Astrocyte (in vitro differentiated cells and primary cell): Measurements from ENCODE around the gene PMP22. TPM values are rescaled to one million over a fixed set of nuclear protein-coding genes. Genes with fewer than 3 reads are reported as not detected.
A peak's percentile ranks its signal among the peaks of the same experiment; 100 is the strongest.

Experiments used
- DNase-seq: peaks from one replicate; pipeline ENCODE4 v3.0.0-alpha.2; 2010; ENCODE audit warnings: low read depth
- FAIRE-seq: peaks from 2 replicates; lab custom pipeline; 2011; peaks lifted over from hg19 to GRCh38; lab: Jason Lieb, UNC
- H2AFZ ChIP-seq: 2 replicates; pipeline ENCODE4 v1.6.0; 2012; ENCODE audit warnings: low read depth, low read length, inconsistent platforms
- H3K27ac ChIP-seq: 2 replicates; pipeline ENCODE4 v1.5.1; 2011; ENCODE audit warnings: low read depth, low read length, inconsistent platforms
- H3K27me3 ChIP-seq: 2 replicates; pipeline ENCODE4 v1.6.0; 2011; ENCODE audit warnings: low read length, inconsistent platforms; ENCODE audit not compliant: insufficient read depth
- H3K36me3 ChIP-seq: 2 replicates; pipeline ENCODE4 v1.5.1; 2011; ENCODE audit warnings: low read length, inconsistent platforms; ENCODE audit not compliant: insufficient read depth
- H3K4me1 ChIP-seq: 2 replicates; pipeline ENCODE4 v1.5.1; 2011; ENCODE audit warnings: low read length, inconsistent platforms; ENCODE audit not compliant: insufficient read depth
- H3K4me2 ChIP-seq: 2 replicates; pipeline ENCODE4 v1.6.0; 2012; ENCODE audit warnings: low read length, inconsistent platforms
- H3K4me3 ChIP-seq: 2 replicates; pipeline ENCODE4 v1.5.1; 2011; ENCODE audit warnings: low read depth, mild to moderate bottlenecking, low read length, inconsistent platforms; ENCODE audit not compliant: insufficient read depth
- H3K79me2 ChIP-seq: 2 replicates; pipeline ENCODE4 v1.6.0; 2012; ENCODE audit warnings: mild to moderate bottlenecking, low read length, inconsistent platforms; ENCODE audit not compliant: insufficient read depth
- H3K9ac ChIP-seq: 2 replicates; pipeline ENCODE4 v1.6.0; 2012; ENCODE audit warnings: mild to moderate bottlenecking, low read length, inconsistent platforms
- H3K9me3 ChIP-seq: 2 replicates; pipeline ENCODE4 v1.5.1; 2012; ENCODE audit warnings: low read depth, mild to moderate bottlenecking, low read length, inconsistent platforms; ENCODE audit not compliant: insufficient read depth
- H4K20me1 ChIP-seq: 2 replicates; pipeline ENCODE4 v1.6.0; 2012; ENCODE audit warnings: low read length, inconsistent platforms; ENCODE audit not compliant: insufficient read depth
- H3K27ac Mint-ChIP-seq: one replicate; pipeline ENCODE4 v1.8.0; 2021; ENCODE audit warnings: mild to moderate bottlenecking, mixed read lengths; ENCODE audit not compliant: unreplicated experiment
- H3K27me3 Mint-ChIP-seq: one replicate; pipeline ENCODE4 v1.8.0; 2021; ENCODE audit warnings: low read depth, mixed read lengths; ENCODE audit not compliant: unreplicated experiment
- H3K36me3 Mint-ChIP-seq: one replicate; pipeline ENCODE4 v1.8.0; 2021; ENCODE audit warnings: low read depth, mixed read lengths; ENCODE audit not compliant: unreplicated experiment
- H3K4me1 Mint-ChIP-seq: one replicate; pipeline ENCODE4 v1.8.0; 2021; ENCODE audit warnings: low read depth, mixed read lengths; ENCODE audit not compliant: unreplicated experiment
- H3K4me3 Mint-ChIP-seq: one replicate; pipeline ENCODE4 v1.8.0; 2021; ENCODE audit warnings: mild to moderate bottlenecking, moderate library complexity, mixed read lengths; ENCODE audit not compliant: unreplicated experiment
- H3K9me3 Mint-ChIP-seq: one replicate; pipeline ENCODE4 v1.8.0; 2021; ENCODE audit warnings: mild to moderate bottlenecking, mixed read lengths; ENCODE audit not compliant: unreplicated experiment
- EZH2 ChIP-seq: IDR thresholded peaks from 2 replicates; pipeline ENCODE4 v1.6.1; 2012; ENCODE audit warnings: mild to moderate bottlenecking, low read length, inconsistent platforms; ENCODE audit not compliant: insufficient read depth
- total RNA-seq: library from RNA; stranded (reverse); gene quantifications from 2 replicates; pipeline ENCODE4 v1.2.1, GENCODE V29; 2021
- TF ChIP-seq, protein P1 (sequence below): IDR thresholded peaks from 2 replicates; pipeline ENCODE4 v1.5.1; 2011; ENCODE audit warnings: low read depth, mild to moderate bottlenecking, inconsistent platforms, low read length, moderate library complexity; ENCODE audit not compliant: insufficient read depth

PMP22 gene
- total RNA-seq, 1 donor from 2014 or later = 41.7 TPM

DNA sequence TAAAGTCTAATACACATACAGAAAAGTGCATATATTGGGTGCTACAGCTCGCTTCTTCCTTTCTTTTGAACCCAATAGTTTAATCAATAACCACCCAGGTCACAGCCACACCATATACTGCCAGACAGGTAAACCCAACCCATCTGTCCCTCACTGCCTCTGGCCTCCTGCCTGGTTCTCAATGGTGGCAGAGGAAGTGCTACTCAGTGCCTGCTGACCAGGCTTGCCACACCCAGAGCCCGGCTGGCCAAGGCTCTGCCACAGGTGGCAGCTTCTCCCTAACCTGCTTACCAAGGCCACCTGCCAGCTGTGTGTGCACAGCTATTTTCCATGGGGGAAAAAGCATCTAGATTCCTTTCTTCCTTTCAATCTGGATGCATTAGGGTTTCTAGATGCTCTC, 584 bp downstream of the PMP22 start:
- Histone ChIP-seq H3K9ac (no peak overlapping the region), H3K27me3 (peaks cover 30% of the 10 kb centered on the region), H3K36me3 (no peaks in the 10 kb centered on the region), H3K4me3 (no peak overlapping the region), H3K79me2 (no peaks in the 10 kb centered on the region), H2AFZ (no peak overlapping the region), H3K4me1 (peaks cover 22% of the 10 kb centered on the region), H4K20me1 (no peaks in the 10 kb centered on the region), H3K27ac (no peak overlapping the region), H3K9me3 (no peaks in the 10 kb centered on the region), H3K4me2 (no peak overlapping the region)
- DNase-seq = no peak
- no peaks in the 10 kb centered on the region for H3K36me3 Mint-ChIP-seq
- TF ChIP-seq, protein P1, sequence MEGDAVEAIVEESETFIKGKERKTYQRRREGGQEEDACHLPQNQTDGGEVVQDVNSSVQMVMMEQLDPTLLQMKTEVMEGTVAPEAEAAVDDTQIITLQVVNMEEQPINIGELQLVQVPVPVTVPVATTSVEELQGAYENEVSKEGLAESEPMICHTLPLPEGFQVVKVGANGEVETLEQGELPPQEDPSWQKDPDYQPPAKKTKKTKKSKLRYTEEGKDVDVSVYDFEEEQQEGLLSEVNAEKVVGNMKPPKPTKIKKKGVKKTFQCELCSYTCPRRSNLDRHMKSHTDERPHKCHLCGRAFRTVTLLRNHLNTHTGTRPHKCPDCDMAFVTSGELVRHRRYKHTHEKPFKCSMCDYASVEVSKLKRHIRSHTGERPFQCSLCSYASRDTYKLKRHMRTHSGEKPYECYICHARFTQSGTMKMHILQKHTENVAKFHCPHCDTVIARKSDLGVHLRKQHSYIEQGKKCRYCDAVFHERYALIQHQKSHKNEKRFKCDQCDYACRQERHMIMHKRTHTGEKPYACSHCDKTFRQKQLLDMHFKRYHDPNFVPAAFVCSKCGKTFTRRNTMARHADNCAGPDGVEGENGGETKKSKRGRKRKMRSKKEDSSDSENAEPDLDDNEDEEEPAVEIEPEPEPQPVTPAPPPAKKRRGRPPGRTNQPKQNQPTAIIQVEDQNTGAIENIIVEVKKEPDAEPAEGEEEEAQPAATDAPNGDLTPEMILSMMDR = no peak
- no peak for TF ChIP-seq EZH2
- no peak overlapping the region for H3K27ac Mint-ChIP-seq
- H3K9me3 Mint-ChIP-seq = no peaks in the 10 kb centered on the region
- H3K4me3 Mint-ChIP-seq = no peak overlapping the region
- no peak for FAIRE-seq
- H3K27me3 Mint-ChIP-seq = peaks cover 21% of the 10 kb centered on the region
- peaks cover 18% of the 10 kb centered on the region for H3K4me1 Mint-ChIP-seq

DNA sequence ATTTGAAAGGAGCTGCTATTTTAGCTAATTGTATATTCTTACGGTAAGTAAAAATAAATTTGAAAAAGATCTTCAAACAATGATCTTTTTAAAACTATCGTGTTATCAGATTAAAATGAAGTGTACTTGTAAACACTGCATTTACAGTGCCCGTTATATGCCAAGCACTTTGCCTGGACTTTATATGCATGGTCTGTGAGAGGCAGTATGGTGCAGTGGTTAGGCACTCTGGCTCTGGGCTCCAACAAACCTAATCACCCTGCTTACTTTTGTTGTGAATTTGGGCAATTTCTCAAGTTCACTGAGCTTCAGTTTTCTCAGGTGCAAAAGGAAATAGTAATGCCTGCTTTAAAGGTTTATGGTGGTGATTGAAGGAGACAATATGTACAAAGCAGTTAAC, 1.4 kb downstream of the PMP22 start:
- H3K4me3 ChIP-seq = peak overlapping the region; percentile 77
- H3K27me3 Mint-ChIP-seq = peaks cover 21% of the 10 kb centered on the region
- H3K27ac ChIP-seq = no peak overlapping the region
- no peaks in the 10 kb centered on the region for H3K36me3 ChIP-seq
- peaks cover 22% of the 10 kb centered on the region for H3K4me1 ChIP-seq
- peaks cover 28% of the 10 kb centered on the region for H3K27me3 ChIP-seq
- H3K36me3 Mint-ChIP-seq = peaks cover under 1% of the 10 kb centered on the region
- peaks cover 8% of the 10 kb centered on the region for H3K79me2 ChIP-seq
- DNase-seq (no peak), FAIRE-seq (no peak)
- no peak overlapping the region for H3K27ac Mint-ChIP-seq
- H2AFZ ChIP-seq = no peak overlapping the region
- no peaks in the 10 kb centered on the region for H3K9me3 ChIP-seq
- TF ChIP-seq EZH2 = no peak
- TF ChIP-seq, protein P1 = no peak
- H3K9me3 Mint-ChIP-seq = no peaks in the 10 kb centered on the region
- peaks cover 6% of the 10 kb centered on the region for H4K20me1 ChIP-seq
- peak overlapping the region; percentile 97 for H3K4me2 ChIP-seq
- H3K9ac ChIP-seq = no peak overlapping the region
- H3K4me3 Mint-ChIP-seq = no peak overlapping the region
- peaks cover 11% of the 10 kb centered on the region for H3K4me1 Mint-ChIP-seq

DNA sequence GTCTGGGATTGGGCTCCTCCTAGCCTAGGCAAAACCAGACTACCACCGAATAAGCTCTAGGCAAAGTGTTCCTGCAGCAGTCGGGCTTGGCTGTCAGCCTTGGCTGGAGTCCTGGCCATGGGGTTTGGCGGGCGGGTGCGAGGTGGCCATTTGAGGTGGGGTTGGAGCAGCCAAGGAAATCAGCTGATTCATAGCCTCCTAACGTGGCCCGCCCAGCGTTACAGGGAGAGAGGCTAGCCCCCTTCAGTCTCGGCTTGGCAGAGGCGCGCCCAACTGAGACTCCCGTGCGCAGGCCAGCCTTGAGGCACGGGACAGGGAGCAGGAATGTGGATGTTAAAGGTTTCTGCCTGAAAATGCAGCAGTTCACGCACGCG, 1.9 kb downstream of the PMP22 start:
- peak; percentile 86 for DNase-seq
- H3K36me3 Mint-ChIP-seq = peaks cover 5% of the 10 kb centered on the region

More for the DNA sequence above, 1.9 kb downstream of the PMP22 start:
- Histone ChIP-seq H2AFZ (peak overlapping the region; percentile 90), H3K27me3 (peaks cover 28% of the 10 kb centered on the region), H3K4me3 (peak overlapping the region; percentile 77), H3K27ac (peak overlapping the region; percentile 56), H3K4me2 (peak overlapping the region; percentile 97), H3K36me3 (no peaks in the 10 kb centered on the region), H4K20me1 (peaks cover 7% of the 10 kb centered on the region), H3K9me3 (no peaks in the 10 kb centered on the region), H3K9ac (peak overlapping the region; percentile 85), H3K79me2 (peaks cover 13% of the 10 kb centered on the region), H3K4me1 (peaks cover 22% of the 10 kb centered on the region)
- Mint-ChIP-seq H3K9me3 (no peaks in the 10 kb centered on the region), H3K4me3 (peak overlapping the region; percentile 95), H3K4me1 (peaks cover 9% of the 10 kb centered on the region), H3K27me3 (peaks cover 21% of the 10 kb centered on the region), H3K27ac (peak overlapping the region; percentile 77)
- no peak for FAIRE-seq
- TF ChIP-seq, protein P1 = no peak
- no peak for TF ChIP-seq EZH2
